ENCODE results near the gene TBC1D22A. TPM values are rescaled to one million over a fixed set of nuclear protein-coding genes. Genes with fewer than 3 reads are reported as not detected.
A peak's percentile ranks its signal among the peaks of the same experiment; 100 is the strongest.

TBC1D22A gene
- total and polyA plus RNA-seq, 4 donors, result 4.1 to 12.4 (median 8.4) TPM

DNA sequence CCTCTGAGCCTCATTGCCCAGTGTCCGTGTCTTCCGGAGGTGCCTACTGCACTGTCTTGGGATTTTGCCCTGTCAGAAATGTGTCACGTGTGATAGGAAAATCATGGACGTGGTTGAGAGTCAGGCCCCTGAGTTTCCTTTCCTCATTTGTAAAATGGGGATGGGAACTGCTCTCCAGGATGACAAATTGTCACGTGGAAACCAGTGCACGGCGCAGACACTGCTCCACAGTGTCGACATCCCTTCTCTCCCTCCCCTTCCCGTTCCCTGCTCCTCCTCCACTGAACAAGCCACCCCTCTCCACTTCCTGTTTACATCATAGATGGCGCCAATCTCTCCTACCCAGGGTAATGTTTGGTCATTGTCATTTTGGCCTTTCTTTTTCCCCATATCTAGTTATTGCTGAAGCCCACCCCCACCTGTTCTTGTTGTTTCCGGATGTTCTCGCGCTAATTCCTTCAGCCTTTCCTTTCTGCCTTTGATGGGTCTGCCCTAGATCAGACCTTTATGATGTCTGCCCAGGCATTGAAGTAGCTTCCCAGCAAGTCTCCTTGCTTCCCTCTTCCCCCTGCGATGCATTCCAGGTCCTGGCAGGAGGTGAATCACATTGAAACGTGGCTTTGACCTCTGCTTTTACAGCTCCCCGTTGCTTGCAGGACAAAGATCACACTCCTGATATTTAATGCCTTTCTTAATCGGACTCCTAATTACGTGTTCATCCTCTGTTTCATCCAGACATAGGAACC, 91.8 kb downstream of the TBC1D22A start:
- TF ChIP-seq TAF1 (conservative IDR thresholded peaks at IDR 0.05) (no peak), RAD21 (IDR thresholded peaks at IDR 0.05) (peak in 1 of 2 donors; percentile 50), RXRA (IDR thresholded peaks at IDR 0.05) (peak; percentile 42 to 55), SP1 (IDR thresholded peaks at IDR 0.05) (peak; percentile 39), FOXA2 (IDR thresholded peaks at IDR 0.05) (no peak), GABPA (IDR thresholded peaks at IDR 0.05 in 1 of 2, conservative IDR thresholded peaks at IDR 0.05 in 1 of 2) (no peak), NR2F2 (IDR thresholded peaks at IDR 0.05) (peak; percentile 67)
- TF ChIP-seq, protein P1, sequence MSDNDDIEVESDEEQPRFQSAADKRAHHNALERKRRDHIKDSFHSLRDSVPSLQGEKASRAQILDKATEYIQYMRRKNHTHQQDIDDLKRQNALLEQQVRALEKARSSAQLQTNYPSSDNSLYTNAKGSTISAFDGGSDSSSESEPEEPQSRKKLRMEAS (IDR thresholded peaks at IDR 0.05), result no peak
- TF ChIP-seq, protein P2, sequence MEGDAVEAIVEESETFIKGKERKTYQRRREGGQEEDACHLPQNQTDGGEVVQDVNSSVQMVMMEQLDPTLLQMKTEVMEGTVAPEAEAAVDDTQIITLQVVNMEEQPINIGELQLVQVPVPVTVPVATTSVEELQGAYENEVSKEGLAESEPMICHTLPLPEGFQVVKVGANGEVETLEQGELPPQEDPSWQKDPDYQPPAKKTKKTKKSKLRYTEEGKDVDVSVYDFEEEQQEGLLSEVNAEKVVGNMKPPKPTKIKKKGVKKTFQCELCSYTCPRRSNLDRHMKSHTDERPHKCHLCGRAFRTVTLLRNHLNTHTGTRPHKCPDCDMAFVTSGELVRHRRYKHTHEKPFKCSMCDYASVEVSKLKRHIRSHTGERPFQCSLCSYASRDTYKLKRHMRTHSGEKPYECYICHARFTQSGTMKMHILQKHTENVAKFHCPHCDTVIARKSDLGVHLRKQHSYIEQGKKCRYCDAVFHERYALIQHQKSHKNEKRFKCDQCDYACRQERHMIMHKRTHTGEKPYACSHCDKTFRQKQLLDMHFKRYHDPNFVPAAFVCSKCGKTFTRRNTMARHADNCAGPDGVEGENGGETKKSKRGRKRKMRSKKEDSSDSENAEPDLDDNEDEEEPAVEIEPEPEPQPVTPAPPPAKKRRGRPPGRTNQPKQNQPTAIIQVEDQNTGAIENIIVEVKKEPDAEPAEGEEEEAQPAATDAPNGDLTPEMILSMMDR (IDR thresholded peaks at IDR 0.05; ENCODE audit: low read depth, low read length, missing input control), result no peak
- TF ChIP-seq, protein P3, sequence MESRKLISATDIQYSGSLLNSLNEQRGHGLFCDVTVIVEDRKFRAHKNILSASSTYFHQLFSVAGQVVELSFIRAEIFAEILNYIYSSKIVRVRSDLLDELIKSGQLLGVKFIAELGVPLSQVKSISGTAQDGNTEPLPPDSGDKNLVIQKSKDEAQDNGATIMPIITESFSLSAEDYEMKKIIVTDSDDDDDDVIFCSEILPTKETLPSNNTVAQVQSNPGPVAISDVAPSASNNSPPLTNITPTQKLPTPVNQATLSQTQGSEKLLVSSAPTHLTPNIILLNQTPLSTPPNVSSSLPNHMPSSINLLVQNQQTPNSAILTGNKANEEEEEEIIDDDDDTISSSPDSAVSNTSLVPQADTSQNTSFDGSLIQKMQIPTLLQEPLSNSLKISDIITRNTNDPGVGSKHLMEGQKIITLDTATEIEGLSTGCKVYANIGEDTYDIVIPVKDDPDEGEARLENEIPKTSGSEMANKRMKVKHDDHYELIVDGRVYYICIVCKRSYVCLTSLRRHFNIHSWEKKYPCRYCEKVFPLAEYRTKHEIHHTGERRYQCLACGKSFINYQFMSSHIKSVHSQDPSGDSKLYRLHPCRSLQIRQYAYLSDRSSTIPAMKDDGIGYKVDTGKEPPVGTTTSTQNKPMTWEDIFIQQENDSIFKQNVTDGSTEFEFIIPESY (IDR thresholded peaks at IDR 0.05), result no peak
- TF ChIP-seq, protein P4, sequence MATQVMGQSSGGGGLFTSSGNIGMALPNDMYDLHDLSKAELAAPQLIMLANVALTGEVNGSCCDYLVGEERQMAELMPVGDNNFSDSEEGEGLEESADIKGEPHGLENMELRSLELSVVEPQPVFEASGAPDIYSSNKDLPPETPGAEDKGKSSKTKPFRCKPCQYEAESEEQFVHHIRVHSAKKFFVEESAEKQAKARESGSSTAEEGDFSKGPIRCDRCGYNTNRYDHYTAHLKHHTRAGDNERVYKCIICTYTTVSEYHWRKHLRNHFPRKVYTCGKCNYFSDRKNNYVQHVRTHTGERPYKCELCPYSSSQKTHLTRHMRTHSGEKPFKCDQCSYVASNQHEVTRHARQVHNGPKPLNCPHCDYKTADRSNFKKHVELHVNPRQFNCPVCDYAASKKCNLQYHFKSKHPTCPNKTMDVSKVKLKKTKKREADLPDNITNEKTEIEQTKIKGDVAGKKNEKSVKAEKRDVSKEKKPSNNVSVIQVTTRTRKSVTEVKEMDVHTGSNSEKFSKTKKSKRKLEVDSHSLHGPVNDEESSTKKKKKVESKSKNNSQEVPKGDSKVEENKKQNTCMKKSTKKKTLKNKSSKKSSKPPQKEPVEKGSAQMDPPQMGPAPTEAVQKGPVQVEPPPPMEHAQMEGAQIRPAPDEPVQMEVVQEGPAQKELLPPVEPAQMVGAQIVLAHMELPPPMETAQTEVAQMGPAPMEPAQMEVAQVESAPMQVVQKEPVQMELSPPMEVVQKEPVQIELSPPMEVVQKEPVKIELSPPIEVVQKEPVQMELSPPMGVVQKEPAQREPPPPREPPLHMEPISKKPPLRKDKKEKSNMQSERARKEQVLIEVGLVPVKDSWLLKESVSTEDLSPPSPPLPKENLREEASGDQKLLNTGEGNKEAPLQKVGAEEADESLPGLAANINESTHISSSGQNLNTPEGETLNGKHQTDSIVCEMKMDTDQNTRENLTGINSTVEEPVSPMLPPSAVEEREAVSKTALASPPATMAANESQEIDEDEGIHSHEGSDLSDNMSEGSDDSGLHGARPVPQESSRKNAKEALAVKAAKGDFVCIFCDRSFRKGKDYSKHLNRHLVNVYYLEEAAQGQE (IDR thresholded peaks at IDR 0.05), result no peak
- Histone ChIP-seq H3K4me3 (ENCODE audit: low read depth in 1 of 3, low read length in 3 of 3) (no peak overlapping the region), H3K27ac (ENCODE audit: low read depth in 1 of 2, low read length in 2 of 2) (peak overlapping the region; percentile 28 to 73), H3K27me3 (ENCODE audit: control insufficient read depth in 4 of 4, insufficient read depth in 4 of 4, low read length in 3 of 4) (no peaks in the 10 kb centered on the region), H3K9ac (ENCODE audit: low read depth in 1 of 2, low read length in 2 of 2) (no peak overlapping the region), H3K4me1 (ENCODE audit: control insufficient read depth in 4 of 4, insufficient read depth in 4 of 4, low read length in 3 of 4) (no peaks in the 10 kb centered on the region), H3K36me3 (ENCODE audit: control insufficient read depth in 4 of 4, insufficient read depth in 3 of 4, low read depth in 1 of 4, low read length in 3 of 4) (peaks cover 0 to 2% (median under 1%) of the 10 kb centered on the region in 4 donors), H3K9me3 (ENCODE audit: control insufficient read depth in 4 of 4, low read length in 3 of 4) (no peaks in the 10 kb centered on the region)
- DNase-seq (ENCODE audit: low spot score), result peak; percentile 33
- WGBS, result 74% methylated on average over 18 of the region's 18 CpGs

DNA sequence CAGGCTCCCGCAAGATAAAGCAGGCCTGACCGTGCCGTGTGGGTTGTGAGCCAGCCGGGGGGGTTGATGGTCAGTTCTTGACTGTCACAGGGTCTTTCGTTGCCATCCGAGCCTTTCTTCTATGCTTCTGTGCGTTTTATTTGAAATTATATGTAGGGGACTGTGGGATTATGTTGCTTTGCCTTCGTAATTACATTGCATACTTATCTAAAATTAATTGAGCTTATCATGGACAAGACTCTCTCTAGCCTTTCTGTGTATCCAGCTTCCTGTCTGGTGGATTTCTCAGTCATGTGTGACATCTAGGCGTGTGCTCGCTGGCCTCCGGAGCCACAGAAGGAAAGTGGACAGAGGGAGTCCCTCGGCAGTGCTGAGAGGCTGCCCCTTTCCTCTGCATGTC, 93.2 kb downstream of the TBC1D22A start:
- Histone ChIP-seq H3K27me3 (ENCODE audit: control insufficient read depth in 4 of 4, insufficient read depth in 4 of 4, low read length in 3 of 4) (no peaks in the 10 kb centered on the region), H3K9me3 (ENCODE audit: control insufficient read depth in 4 of 4, low read length in 3 of 4) (no peaks in the 10 kb centered on the region), H3K9ac (ENCODE audit: low read depth in 1 of 2, low read length in 2 of 2) (no peak overlapping the region), H3K27ac (ENCODE audit: low read depth in 1 of 2, low read length in 2 of 2) (peak overlapping the region; percentile 3 to 15), H3K4me3 (ENCODE audit: low read depth in 1 of 3, low read length in 3 of 3) (no peak overlapping the region), H3K4me1 (ENCODE audit: control insufficient read depth in 4 of 4, insufficient read depth in 4 of 4, low read length in 3 of 4) (no peaks in the 10 kb centered on the region), H3K36me3 (ENCODE audit: control insufficient read depth in 4 of 4, insufficient read depth in 3 of 4, low read depth in 1 of 4, low read length in 3 of 4) (peaks cover 0 to 2% (median under 1%) of the 10 kb centered on the region in 4 donors)
- 93% methylated on average over 12 of the region's 12 CpGs for WGBS
- DNase-seq (ENCODE audit: low spot score), result no peak
- no peak for TF ChIP-seq EGR1 (IDR thresholded peaks at IDR 0.05; ENCODE audit: low read depth in 2 of 2)
